ENCODE data around the gene CSTPP1.

CSTPP1 gene

GRCh38 chr11:47208628-47209027, 272.1 kb downstream of the CSTPP1 start:
- DNase-seq (ENCODE audit: low read depth), result no peak
